Measurements from ENCODE around the gene XPO1. TPM values are rescaled to one million over a fixed set of nuclear protein-coding genes. Genes with fewer than 3 reads are reported as not detected.

The XPO1 gene
- total and polyA plus RNA-seq, 2 experiments from 2014 or later: 115 to 485 TPM

DNA sequence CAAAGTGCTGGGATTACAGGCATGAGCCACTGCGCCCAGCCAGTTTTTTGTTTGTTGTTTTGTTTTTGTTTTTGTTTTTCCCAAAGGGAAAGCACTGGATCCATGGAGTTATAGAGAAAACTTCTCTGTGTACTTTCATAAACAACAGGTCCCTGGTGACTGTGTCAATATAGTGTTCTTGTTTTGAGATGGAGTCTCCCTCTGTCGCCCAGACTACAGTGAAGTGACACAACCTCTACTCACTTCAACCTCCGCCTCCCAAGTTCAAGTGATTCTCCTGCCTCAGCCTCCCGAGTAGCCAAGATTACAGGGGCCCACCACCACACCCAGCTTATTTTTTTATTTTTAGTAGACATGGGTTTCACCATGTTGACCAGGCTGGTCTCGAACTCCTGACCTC lies 83.8 kb downstream of the XPO1 start (continued):
- TF ChIP-seq, protein P1, sequence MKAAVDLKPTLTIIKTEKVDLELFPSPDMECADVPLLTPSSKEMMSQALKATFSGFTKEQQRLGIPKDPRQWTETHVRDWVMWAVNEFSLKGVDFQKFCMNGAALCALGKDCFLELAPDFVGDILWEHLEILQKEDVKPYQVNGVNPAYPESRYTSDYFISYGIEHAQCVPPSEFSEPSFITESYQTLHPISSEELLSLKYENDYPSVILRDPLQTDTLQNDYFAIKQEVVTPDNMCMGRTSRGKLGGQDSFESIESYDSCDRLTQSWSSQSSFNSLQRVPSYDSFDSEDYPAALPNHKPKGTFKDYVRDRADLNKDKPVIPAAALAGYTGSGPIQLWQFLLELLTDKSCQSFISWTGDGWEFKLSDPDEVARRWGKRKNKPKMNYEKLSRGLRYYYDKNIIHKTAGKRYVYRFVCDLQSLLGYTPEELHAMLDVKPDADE (IDR thresholded peaks at IDR 0.05): no peak

DNA sequence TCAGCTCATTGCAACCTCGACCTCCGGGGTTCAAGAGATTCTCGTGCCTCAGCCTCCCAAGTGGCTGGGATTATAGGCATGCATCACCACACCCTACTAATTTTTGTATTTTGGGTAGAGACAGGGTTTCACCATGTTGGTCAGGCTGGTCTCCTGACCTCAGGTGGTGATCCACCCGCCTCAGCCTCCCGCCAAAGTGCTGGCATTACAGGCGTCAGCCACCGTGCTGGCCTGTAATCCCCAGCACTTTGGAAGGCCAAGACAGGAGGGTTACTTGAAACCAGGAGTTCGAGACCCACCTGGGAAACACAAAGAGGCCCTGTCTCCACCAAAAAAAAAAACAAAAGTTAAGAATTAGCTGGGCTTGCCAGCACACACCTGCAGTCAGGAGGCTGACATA lies 85.8 kb downstream of the XPO1 start:
- Histone ChIP-seq H3K27me3 (ENCODE audit: insufficient read depth) (no peaks in the 10 kb centered on the region), H3K4me3 (no peak overlapping the region), H3F3A (replicated peaks; ENCODE audit: low read depth) (no peaks in the 10 kb centered on the region), H3K27ac (ENCODE audit: low read depth) (no peak overlapping the region), H2AFZ (no peak overlapping the region), H3K4me2 (no peak overlapping the region), H3K36me3 (ENCODE audit: insufficient read depth) (no peaks in the 10 kb centered on the region), H3K4me1 (ENCODE audit: insufficient read depth) (no peaks in the 10 kb centered on the region; the same call in 1 of the 2 replicates), H3K79me2 (replicated peaks; ENCODE audit: insufficient read depth) (peaks cover 100% of the 10 kb centered on the region), H4K20me1 (replicated peaks; ENCODE audit: insufficient read depth) (peaks cover 70% of the 10 kb centered on the region), H3K9me2 (ENCODE audit: insufficient read depth) (no peaks in the 10 kb centered on the region)
- H3K27me3 Mint-ChIP-seq (ENCODE audit: insufficient read depth, low read depth, poor library complexity): peaks cover 2% of the 10 kb centered on the region
- DNase-seq (ENCODE audit: low spot score) (no peak), ATAC-seq (no peak)
- H3K36me3 Mint-ChIP-seq (ENCODE audit: low read depth): peaks cover 14% of the 10 kb centered on the region; the same call in 2 of the 3 replicates
- no peak overlapping the region for H3K27ac Mint-ChIP-seq
- H3K9me3 Mint-ChIP-seq: no peaks in the 10 kb centered on the region
- H3K4me3 Mint-ChIP-seq: no peak overlapping the region
- no peaks in the 10 kb centered on the region; the same call in 2 of the 3 replicates for H3K4me1 Mint-ChIP-seq
- TF ChIP-seq CREB1 (CRISPR knock-in tag; IDR thresholded peaks at IDR 0.05; ENCODE audit: low read depth) (no peak), POLR2AphosphoS5 (IDR thresholded peaks at IDR 0.05; ENCODE audit: low read depth) (no peak)

DNA sequence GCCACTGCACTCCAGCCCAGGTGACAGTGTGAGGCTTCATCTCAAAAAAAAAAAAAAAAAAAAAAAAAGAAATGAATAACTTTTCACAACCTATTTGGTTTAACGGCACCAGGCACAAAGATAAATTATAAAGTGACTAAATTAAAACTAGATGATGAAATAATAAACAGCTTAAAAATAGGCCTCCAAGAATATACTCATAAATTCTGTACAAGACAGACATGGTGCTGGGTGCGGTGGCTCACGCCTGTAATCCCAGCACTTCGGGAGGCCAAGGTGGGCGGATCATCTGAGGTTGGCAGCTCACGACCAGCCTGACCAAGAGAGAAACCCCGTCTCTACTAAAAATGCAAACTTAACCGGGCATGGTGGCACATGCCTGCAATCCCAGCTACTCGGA lies 87.0 kb downstream of the XPO1 start:
- no peak overlapping the region for H3K27ac Mint-ChIP-seq
- peaks cover 100% of the 10 kb centered on the region for H3K79me2 ChIP-seq (replicated peaks; ENCODE audit: insufficient read depth)
- no peak for DNase-seq (ENCODE audit: low spot score)
- TF ChIP-seq ZNF331 (CRISPR knock-in tag; IDR thresholded peaks at IDR 0.05; ENCODE audit: low read depth) (no peak), CREB1 (CRISPR knock-in tag; IDR thresholded peaks at IDR 0.05; ENCODE audit: low read depth) (no peak), EZH2phosphoT487 (IDR thresholded peaks at IDR 0.05; ENCODE audit: unreplicated experiment) (no peak), JUNB (IDR thresholded peaks at IDR 0.05; ENCODE audit: unreplicated experiment) (no peak), STAT1 (IDR thresholded peaks at IDR 0.05; ENCODE audit: unreplicated experiment) (no peak), POLR2AphosphoS5 (IDR thresholded peaks at IDR 0.05; ENCODE audit: low read depth) (no peak), NANOG (IDR thresholded peaks at IDR 0.05; ENCODE audit: borderline replicate concordance) (no peak)
- TF ChIP-seq, protein P1 (IDR thresholded peaks at IDR 0.05): no peak
- TF ChIP-seq, protein P2, sequence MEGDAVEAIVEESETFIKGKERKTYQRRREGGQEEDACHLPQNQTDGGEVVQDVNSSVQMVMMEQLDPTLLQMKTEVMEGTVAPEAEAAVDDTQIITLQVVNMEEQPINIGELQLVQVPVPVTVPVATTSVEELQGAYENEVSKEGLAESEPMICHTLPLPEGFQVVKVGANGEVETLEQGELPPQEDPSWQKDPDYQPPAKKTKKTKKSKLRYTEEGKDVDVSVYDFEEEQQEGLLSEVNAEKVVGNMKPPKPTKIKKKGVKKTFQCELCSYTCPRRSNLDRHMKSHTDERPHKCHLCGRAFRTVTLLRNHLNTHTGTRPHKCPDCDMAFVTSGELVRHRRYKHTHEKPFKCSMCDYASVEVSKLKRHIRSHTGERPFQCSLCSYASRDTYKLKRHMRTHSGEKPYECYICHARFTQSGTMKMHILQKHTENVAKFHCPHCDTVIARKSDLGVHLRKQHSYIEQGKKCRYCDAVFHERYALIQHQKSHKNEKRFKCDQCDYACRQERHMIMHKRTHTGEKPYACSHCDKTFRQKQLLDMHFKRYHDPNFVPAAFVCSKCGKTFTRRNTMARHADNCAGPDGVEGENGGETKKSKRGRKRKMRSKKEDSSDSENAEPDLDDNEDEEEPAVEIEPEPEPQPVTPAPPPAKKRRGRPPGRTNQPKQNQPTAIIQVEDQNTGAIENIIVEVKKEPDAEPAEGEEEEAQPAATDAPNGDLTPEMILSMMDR (conservative IDR thresholded peaks at IDR 0.05; ENCODE audit: low read depth in 2 of 2): no peak
- TF ChIP-seq, protein P3, sequence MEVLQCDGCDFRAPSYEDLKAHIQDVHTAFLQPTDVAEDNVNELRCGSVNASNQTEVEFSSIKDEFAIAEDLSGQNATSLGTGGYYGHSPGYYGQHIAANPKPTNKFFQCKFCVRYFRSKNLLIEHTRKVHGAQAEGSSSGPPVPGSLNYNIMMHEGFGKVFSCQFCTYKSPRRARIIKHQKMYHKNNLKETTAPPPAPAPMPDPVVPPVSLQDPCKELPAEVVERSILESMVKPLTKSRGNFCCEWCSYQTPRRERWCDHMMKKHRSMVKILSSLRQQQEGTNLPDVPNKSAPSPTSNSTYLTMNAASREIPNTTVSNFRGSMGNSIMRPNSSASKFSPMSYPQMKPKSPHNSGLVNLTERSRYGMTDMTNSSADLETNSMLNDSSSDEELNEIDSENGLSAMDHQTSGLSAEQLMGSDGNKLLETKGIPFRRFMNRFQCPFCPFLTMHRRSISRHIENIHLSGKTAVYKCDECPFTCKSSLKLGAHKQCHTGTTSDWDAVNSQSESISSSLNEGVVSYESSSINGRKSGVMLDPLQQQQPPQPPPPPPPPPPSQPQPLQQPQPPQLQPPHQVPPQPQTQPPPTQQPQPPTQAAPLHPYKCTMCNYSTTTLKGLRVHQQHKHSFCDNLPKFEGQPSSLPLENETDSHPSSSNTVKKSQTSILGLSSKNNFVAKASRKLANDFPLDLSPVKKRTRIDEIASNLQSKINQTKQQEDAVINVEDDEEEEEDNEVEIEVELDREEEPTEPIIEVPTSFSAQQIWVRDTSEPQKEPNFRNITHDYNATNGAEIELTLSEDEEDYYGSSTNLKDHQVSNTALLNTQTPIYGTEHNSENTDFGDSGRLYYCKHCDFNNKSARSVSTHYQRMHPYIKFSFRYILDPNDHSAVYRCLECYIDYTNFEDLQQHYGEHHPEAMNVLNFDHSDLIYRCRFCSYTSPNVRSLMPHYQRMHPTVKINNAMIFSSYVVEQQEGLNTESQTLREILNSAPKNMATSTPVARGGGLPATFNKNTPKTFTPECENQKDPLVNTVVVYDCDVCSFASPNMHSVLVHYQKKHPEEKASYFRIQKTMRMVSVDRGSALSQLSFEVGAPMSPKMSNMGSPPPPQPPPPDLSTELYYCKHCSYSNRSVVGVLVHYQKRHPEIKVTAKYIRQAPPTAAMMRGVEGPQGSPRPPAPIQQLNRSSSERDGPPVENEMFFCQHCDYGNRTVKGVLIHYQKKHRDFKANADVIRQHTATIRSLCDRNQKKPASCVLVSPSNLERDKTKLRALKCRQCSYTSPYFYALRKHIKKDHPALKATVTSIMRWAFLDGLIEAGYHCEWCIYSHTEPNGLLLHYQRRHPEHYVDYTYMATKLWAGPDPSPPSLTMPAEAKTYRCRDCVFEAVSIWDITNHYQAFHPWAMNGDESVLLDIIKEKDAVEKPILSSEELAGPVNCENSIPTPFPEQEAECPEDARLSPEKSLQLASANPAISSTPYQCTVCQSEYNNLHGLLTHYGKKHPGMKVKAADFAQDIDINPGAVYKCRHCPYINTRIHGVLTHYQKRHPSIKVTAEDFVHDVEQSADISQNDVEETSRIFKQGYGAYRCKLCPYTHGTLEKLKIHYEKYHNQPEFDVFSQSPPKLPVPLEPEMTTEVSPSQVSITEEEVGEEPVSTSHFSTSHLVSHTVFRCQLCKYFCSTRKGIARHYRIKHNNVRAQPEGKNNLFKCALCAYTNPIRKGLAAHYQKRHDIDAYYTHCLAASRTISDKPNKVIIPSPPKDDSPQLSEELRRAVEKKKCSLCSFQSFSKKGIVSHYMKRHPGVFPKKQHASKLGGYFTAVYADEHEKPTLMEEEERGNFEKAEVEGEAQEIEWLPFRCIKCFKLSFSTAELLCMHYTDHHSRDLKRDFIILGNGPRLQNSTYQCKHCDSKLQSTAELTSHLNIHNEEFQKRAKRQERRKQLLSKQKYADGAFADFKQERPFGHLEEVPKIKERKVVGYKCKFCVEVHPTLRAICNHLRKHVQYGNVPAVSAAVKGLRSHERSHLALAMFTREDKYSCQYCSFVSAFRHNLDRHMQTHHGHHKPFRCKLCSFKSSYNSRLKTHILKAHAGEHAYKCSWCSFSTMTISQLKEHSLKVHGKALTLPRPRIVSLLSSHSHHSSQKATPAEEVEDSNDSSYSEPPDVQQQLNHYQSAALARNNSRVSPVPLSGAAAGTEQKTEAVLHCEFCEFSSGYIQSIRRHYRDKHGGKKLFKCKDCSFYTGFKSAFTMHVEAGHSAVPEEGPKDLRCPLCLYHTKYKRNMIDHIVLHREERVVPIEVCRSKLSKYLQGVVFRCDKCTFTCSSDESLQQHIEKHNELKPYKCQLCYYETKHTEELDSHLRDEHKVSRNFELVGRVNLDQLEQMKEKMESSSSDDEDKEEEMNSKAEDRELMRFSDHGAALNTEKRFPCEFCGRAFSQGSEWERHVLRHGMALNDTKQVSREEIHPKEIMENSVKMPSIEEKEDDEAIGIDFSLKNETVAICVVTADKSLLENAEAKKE (CRISPR knock-in tag; IDR thresholded peaks at IDR 0.05): no peak

More for the DNA sequence above, 87.0 kb downstream of the XPO1 start:
- Mint-ChIP-seq H3K36me3 (ENCODE audit: low read depth) (peaks cover 18% of the 10 kb centered on the region; the same call in 2 of the 3 replicates), H3K4me1 (no peaks in the 10 kb centered on the region), H3K9me3 (no peaks in the 10 kb centered on the region), H3K4me3 (no peak overlapping the region), H3K27me3 (ENCODE audit: insufficient read depth, low read depth, poor library complexity) (peaks cover 2% of the 10 kb centered on the region)
- no peak overlapping the region for H2AFZ ChIP-seq
- H3K27ac ChIP-seq (ENCODE audit: low read depth): no peak overlapping the region
- H3K9me2 ChIP-seq (ENCODE audit: insufficient read depth): no peaks in the 10 kb centered on the region
- no peak overlapping the region for H3K4me2 ChIP-seq
- no peak overlapping the region for H3K4me3 ChIP-seq
- H3K4me1 ChIP-seq (ENCODE audit: insufficient read depth): no peaks in the 10 kb centered on the region; the same call in 1 of the 2 replicates
- H3F3A ChIP-seq (replicated peaks; ENCODE audit: low read depth): 0 out of 2 replicates have a peak, but pooled peaks cover 2% of the 10 kb centered on the region
- ATAC-seq: no peak
- H4K20me1 ChIP-seq (replicated peaks; ENCODE audit: insufficient read depth): peaks cover 70% of the 10 kb centered on the region
- H3K36me3 ChIP-seq (ENCODE audit: insufficient read depth): no peaks in the 10 kb centered on the region
- H3K27me3 ChIP-seq (ENCODE audit: insufficient read depth): no peaks in the 10 kb centered on the region

Measured in GM23338 (cell line).